ENCODE measurements around the gene CD68.

GRCh38 chr17:7618608-7619007, 39.2 kb downstream of the CD68 start:
- no peak for TF ChIP-seq CTCF (IDR thresholded peaks at IDR 0.05)
- no peak for TF ChIP-seq POLR2AphosphoS5 (IDR thresholded peaks at IDR 0.05; ENCODE audit: low read depth, low read length)
- TF ChIP-seq TCF7L2 (IDR thresholded peaks at IDR 0.05; ENCODE audit: low read depth, low read length), result no peak
- no peak for TF ChIP-seq REST (IDR thresholded peaks at IDR 0.05; ENCODE audit: insufficient read depth in 1 of 2, low read depth in 2 of 2, low read length in 1 of 2)

Data from Panc1 (cell line).